Measurements from ENCODE around the gene LINS1.

The LINS1 gene, protein sequence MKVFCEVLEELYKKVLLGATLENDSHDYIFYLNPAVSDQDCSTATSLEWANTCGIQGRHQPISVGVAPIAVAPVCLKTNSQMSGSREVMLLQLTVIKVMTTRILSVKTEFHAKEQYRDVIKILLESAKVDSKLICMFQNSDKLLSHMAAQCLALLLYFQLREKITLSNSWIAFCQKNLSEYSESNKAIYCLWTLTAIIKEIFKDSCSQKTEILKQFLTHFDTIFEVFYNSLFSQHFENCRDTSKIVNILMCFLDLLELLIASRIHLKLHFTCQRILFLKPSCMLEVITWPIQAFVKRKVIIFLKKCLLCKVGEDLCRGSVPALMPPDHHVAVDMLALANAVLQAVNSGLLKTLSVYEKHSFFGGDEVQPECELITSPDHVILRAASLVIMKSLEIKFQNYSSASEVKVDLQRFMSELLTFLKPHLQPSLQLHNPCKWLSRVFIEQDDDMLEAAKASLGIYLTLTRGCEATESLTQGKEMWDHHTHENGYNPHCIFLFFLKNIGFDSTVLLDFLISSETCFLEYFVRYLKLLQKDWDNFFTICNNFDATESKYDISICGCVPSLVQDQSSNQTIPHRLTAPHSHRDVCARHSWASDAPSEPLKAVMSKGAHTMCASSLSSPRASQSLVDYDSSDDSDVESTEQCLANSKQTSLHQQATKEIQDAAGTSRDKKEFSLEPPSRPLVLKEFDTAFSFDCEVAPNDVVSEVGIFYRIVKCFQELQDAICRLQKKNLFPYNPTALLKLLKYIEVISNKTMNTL

DNA sequence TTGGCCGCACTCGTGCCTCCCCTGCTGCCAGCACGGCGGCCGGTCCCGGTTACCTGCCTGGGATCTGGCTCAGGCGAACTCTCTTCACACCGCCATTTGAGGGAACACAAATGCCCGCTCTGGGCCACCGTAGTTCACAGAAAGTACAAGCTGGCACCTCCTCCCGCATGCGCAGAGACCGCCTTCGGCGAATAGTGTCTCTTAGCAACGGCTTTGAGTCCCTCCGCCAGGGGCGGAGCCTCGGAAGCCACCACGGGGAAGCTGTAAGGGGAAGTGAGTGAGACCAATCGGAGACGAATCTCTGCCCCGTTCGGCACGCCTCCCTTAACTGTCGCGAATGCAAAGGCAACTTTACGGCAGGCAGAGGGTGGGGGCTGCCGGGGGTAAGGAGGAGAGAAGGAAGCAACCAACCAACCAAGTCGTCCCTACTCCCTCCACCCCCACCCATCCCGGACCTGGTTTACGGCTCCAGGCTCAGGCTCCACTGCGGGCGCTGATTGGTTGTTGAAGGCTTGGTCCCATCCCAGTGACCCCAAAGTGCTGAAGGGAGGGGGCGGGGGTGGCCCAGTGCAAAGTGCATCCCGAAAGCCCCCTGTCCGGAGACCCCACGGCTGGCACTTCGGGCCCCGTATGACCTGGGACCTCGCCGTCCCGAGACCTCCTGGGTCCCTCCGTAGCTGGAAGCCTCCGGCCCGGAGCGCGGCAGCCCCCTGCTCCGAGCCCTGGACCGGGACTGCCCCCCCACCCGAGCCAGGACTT, at the start of gene LINS1, which contains the start of gene ASB7:
LINS1 (minus strand) TSS at position 121 of the 759 bp plus-strand sequence. CDS start 21,342 bp downstream, outside the sequence.
ASB7 (plus strand) TSS at position 526 of the 759 bp plus-strand sequence. CDS start 9,628 bp downstream, outside the sequence.
- Mint-ChIP-seq H3K27ac (peak within 1 kb of the TSS in 1 of 2 donors; percentile 97), H3K4me3 (no peak within 1 kb of the TSS), H3K4me1 (peaks cover 50% of the 10 kb centered on the region), H3K27me3 (no peaks in the 10 kb centered on the region), H3K9me3 (no peaks in the 10 kb centered on the region)
- peak; percentile 99 to 100 for DNase-seq
- peak; percentile 89 for ATAC-seq

DNA sequence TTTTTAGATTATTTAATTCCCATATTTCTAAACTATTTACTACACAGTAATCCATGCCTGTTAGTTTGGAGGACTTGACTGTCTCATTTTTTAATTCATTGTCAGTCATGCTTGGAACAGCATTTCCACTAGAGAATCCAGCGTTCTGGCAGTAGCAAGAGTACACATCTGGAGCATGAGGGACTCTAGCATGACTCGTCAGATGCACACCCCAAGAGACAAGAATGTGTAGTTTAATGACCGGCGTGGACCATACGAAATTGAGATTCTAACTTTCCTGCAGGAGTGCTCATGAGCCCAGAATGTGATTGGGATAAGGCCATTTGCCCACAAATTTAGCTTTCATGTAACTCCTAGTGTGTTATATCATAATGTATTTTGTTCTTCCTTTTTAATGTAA, 49.3 kb upstream of the LINS1 start:
- H3K9me3 Mint-ChIP-seq = no peaks in the 10 kb centered on the region
- ATAC-seq (no peak), DNase-seq (no peak)
- H3K4me3 Mint-ChIP-seq = no peak overlapping the region
- no peaks in the 10 kb centered on the region for H3K4me1 Mint-ChIP-seq
- H3K27ac Mint-ChIP-seq = no peak overlapping the region
- H3K27me3 Mint-ChIP-seq = no peaks in the 10 kb centered on the region

DNA sequence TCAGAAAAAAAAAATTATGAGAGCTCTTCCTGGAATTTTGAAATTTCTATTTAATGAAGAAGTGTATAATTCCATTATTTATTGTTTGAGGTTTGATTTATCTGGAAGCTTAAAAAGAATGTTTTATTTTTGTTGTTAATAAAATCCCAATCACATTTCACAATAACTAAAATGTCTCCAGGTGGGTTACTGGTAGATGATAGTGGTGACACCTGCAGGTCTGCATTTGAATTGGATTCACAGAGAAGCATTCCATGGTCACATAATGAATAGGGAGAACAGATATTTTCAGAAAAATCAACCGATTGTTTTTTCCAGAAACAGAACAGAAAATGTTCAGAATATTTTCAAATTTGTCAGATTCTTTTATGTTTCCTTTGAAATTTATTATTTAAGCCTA, 48.7 kb upstream of the LINS1 start:
- Mint-ChIP-seq H3K27ac (no peak overlapping the region), H3K9me3 (no peaks in the 10 kb centered on the region), H3K27me3 (no peaks in the 10 kb centered on the region), H3K4me1 (no peaks in the 10 kb centered on the region), H3K4me3 (no peak overlapping the region)
- ATAC-seq = no peak
- DNase-seq = no peak

DNA sequence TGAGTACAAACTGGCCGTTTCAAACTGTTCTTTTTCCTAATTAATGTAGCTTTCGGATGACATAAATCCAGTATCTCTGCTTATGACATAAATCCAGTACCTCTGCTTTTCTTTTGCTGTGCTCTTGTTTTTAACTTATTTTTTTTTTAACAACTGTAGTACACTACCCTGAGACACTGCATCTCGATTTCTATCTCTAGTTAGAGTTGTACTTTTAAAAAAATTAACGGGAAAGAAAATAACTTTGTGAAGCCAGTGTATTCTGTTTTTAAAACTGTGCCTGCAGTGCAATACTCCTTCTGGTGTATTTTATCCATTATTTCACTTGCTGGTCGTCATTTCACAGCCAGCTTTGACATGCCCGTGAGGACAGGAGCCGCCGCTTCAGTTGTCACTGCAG, 47.0 kb upstream of the LINS1 start:
- Mint-ChIP-seq H3K4me1 (no peaks in the 10 kb centered on the region), H3K9me3 (no peaks in the 10 kb centered on the region), H3K27me3 (no peaks in the 10 kb centered on the region), H3K27ac (no peak overlapping the region), H3K4me3 (no peak overlapping the region)
- DNase-seq = no peak
- no peak for ATAC-seq

DNA sequence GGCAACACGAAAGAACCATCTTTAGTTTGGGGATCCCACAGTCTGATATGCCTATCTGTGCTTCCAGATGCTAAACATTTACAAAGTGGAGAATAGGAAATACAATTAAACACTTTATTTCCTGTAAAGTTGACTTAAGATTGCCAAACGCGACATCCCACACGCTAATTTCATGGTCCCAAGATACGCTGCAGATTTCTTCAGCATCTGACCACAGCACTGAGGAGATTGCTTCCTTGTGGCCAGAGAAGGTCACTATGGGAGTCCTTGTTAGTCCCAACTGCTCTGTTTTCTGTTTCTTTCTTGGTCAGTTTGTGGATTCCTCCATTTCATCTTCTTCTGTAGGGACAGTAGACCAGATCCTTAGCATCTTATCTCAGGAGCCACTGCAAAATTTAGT, 43.7 kb upstream of the LINS1 start:
- Mint-ChIP-seq H3K4me1 (peaks cover 13% of the 10 kb centered on the region), H3K9me3 (no peaks in the 10 kb centered on the region), H3K27ac (peak overlapping the region in 1 of 2 donors; percentile 65), H3K27me3 (no peaks in the 10 kb centered on the region), H3K4me3 (no peak overlapping the region)
- ATAC-seq = no peak
- no peak for DNase-seq

DNA sequence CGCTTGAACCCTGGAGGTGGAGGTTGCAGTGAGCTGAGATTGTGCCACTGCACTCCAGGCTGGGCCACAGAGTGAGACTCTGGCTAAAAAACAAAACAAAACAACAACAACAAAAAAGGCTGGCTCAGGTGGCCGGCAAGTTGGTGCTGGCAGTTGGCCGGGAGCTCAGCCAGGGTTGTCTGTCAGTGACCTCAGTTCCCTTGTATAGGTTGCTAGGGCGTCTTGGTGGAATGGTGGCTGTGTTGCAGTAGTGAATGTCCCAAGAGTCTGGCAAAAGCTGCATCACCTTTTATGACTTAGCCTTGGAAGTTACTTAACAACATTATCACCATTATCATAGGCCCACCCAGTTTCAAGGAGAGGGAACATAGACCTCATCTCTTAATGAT, 41.0 kb upstream of the LINS1 start:
- Mint-ChIP-seq H3K4me1 (peaks cover 26% of the 10 kb centered on the region), H3K27me3 (no peaks in the 10 kb centered on the region), H3K27ac (no peak overlapping the region), H3K9me3 (no peaks in the 10 kb centered on the region), H3K4me3 (no peak overlapping the region)
- ATAC-seq (no peak), DNase-seq (no peak)

DNA sequence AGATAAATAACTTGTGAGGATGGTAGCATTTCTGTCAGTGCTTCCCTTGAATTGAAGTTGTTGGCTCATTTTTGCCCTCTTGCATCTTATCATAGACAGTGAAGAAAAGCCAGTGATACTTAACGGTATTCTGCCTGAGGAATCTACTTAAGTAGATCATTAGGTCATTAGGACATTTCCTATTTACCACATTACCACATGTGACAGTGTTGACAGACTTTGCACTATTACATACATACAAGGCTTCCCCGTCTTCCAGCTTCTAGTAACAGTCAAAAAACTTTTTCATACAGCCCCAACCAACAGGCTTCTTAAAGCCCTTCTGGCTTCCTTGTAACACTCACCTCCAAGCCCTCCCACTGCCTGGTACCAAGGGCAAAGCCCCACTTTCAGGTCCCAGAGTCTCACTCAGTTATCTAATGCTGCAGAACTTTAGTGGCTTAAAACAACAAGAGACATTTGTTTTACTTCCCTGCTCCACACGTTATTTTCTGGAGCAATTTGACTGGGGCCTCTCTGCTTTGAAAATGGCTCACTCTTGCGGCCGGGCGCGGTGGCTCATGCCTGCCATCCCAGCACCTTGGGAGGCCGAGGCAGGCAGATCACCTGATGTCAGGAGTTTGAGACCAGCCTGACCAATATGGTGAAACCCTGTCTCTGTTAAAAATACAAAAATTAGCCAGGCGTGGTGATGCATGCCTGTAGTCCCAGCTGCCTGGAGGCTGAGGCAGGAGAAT, 40.4 kb upstream of the LINS1 start:
- ATAC-seq (no peak), DNase-seq (no peak)
- Mint-ChIP-seq H3K27me3 (no peaks in the 10 kb centered on the region), H3K4me1 (peaks cover 26% of the 10 kb centered on the region), H3K4me3 (no peak overlapping the region), H3K27ac (no peak overlapping the region), H3K9me3 (no peaks in the 10 kb centered on the region)

DNA sequence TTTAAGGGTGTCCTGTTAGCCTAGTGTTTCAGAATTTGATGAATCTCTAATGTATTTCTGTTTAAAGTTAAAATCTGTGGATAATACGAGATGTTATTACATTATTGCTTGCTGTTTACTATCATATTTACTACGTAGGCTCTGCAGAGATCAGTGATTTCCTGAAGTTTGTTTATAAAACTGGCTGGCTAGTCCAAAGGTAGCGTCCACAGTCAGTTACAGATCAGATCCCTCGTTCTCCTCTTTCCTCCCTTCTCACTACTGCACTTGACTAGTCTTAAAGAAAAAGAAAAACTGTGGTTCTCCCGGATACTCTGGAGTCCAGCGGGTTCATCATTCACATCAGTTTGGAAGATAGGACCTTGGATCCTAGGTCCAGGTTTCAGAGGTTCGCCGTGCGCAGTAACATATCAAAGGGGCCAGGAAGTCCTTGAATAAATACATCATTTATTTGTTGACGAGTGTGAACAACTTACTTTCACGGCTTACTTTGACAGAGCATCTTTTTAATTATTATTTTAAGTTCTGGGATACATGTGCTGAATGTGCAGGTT, 36.3 kb upstream of the LINS1 start:
- Mint-ChIP-seq H3K4me1 (peaks cover 61% of the 10 kb centered on the region), H3K27ac (peak overlapping the region in 1 of 2 donors; percentile 38), H3K27me3 (no peaks in the 10 kb centered on the region), H3K9me3 (no peaks in the 10 kb centered on the region), H3K4me3 (no peak overlapping the region)
- ATAC-seq (no peak), DNase-seq (no peak)

DNA sequence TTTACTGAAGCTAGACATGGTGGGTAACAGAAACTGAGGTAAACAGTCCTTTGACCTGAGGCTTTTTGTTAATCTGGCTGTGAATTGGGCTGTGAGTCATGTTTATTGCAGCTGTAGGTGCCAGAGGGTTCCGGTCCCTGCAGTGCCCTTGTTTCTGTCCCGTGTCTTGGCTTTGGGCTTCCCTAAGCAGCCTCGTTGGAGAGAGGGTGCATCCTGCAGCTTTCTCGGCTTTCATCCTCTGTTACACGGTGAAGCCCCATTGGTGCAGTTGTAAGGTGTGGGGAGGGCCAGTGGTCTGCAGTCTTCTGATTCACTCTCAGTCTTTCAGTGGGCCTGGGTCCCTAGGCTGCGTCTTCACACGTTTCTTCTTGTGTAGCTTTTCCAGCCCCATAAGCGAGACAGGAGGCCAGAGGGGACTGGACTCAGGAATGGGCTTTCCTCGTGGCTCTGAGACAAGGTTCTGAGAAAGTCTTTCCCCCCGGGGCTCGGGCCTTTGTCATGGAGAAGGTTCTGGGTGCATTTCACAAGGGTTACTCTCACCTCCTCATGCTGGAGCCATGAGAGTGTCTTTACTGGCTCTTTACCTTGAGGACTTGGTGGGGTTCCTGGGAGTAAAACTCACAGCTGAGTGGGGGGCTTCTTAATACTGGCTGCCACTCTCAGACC, 33.6 kb upstream of the LINS1 start:
- Mint-ChIP-seq H3K4me3 (no peak overlapping the region), H3K27ac (no peak overlapping the region), H3K9me3 (no peaks in the 10 kb centered on the region), H3K27me3 (no peaks in the 10 kb centered on the region), H3K4me1 (peaks cover 65% of the 10 kb centered on the region)
- ATAC-seq (no peak), DNase-seq (no peak)

DNA sequence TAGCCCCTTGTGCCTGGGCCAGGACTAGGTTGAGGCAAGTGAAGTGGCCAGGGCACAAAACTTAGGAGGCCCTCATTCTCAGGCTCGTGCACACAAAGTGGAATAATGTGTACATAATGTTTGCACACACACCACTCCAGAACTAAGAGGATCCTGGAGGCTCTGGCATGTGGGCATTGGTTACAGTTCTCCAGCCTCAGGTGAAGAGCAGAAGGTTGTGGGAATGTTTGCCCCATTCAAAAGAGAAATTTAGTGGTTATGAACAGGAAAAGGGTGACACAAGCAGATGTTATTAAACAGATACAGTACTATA, 31.7 kb upstream of the LINS1 start:
- Mint-ChIP-seq H3K27me3 (no peaks in the 10 kb centered on the region), H3K4me3 (no peak overlapping the region), H3K27ac (no peak overlapping the region), H3K4me1 (peaks cover 59% of the 10 kb centered on the region), H3K9me3 (no peaks in the 10 kb centered on the region)
- no peak for DNase-seq
- no peak for ATAC-seq

DNA sequence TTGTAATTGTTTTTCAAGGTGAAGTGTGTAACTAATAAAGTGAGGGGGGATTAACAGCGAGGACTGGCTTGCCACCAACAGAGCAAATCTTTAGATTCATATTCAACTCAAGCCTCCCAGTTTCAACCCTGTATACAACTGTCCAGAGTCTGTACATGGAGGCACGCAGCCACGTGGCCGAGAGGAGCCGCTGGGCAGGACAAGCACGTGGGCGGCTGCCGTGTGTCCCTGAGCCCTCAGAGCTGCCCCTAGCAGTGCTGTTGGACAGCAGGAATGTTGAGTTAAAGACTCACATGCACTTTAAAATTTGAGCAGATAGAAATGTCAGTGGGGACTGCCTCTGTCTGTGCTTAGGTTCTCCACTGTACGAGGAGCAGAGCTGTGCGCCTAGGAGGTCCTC, 29.8 kb upstream of the LINS1 start:
- H3K4me3 Mint-ChIP-seq = no peak overlapping the region
- peaks cover 57% of the 10 kb centered on the region for H3K4me1 Mint-ChIP-seq
- H3K27me3 Mint-ChIP-seq = no peaks in the 10 kb centered on the region
- DNase-seq (no peak), ATAC-seq (no peak)
- no peaks in the 10 kb centered on the region for H3K9me3 Mint-ChIP-seq
- H3K27ac Mint-ChIP-seq = peak overlapping the region in 1 of 2 donors; percentile 21

DNA sequence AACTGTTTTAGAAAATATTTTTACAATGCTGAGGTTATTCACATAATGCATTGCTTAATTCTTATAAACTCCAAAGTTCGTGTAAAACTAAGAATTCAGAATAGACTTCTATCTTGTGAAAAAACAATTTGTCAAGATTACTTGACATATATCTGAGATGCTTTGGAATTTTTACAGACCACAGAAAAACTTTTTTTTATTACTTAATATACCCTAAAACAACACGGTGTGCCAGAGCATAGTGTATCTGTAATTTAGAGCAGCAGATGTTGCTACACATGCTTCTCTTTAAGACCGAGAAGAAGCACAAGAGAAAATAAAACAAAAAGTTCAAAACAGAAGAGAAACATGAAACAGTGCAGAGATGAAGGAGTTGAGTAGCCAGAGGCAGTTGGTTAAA, 26.8 kb upstream of the LINS1 start:
- no peaks in the 10 kb centered on the region for H3K9me3 Mint-ChIP-seq
- no peak for DNase-seq
- H3K27me3 Mint-ChIP-seq = no peaks in the 10 kb centered on the region
- peaks cover 32% of the 10 kb centered on the region for H3K4me1 Mint-ChIP-seq
- ATAC-seq = no peak
- H3K27ac Mint-ChIP-seq = no peak overlapping the region
- H3K4me3 Mint-ChIP-seq = no peak overlapping the region

DNA sequence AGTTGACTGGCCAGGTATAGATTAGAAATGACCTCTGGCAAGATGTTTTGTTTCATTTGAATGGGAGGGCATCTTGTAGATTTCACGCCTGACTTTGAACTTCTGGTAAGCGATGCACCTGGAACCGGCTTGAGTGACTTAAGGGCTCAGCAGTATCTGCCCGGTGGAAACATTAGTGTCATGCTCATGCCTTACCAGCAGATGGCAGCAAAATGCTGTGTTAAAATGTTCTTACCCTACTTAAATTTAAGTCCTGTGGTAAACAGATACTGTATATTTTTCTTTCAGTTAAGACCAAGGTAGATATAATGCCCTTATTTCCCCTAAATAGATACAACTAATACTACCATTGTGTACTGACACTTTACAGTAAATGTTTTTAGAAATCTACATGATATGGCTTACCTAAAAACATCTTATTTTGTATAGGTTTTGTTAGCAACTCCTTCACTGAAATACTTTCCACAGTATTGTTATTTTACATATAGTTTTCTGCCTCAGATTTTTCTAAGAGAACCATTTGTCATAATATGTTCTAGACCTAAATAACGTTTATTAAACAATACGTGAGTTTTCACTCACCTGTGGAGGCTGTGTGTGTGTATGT, 25.9 kb upstream of the LINS1 start:
- no peaks in the 10 kb centered on the region for H3K27me3 Mint-ChIP-seq
- no peak overlapping the region for H3K4me3 Mint-ChIP-seq
- H3K4me1 Mint-ChIP-seq = peaks cover 24% of the 10 kb centered on the region
- DNase-seq = peak; percentile 53 to 55
- no peak overlapping the region for H3K27ac Mint-ChIP-seq
- peak; percentile 66 for ATAC-seq
- H3K9me3 Mint-ChIP-seq = no peaks in the 10 kb centered on the region

DNA sequence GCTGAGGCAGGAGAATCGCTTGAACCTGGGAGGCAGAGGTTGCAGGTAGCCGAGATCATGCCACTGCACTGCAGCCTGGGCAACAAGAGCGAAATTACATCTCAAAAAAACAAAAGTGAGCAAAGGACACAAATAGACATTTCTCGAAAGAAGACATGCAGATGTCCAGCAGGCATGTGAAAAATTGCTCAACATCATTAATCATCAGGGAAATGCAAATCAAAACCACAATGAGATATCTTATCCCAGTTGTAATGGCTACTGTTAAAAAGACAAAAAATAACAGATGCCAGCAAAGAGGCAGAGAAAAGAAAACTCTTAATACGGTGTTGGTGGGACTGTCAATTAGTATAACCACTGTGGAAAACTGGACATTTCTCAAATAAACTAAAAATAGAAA, 21.3 kb upstream of the LINS1 start:
- no peak for ATAC-seq

More for the DNA sequence above, 21.3 kb upstream of the LINS1 start:
- Mint-ChIP-seq H3K9me3 (no peaks in the 10 kb centered on the region), H3K4me3 (no peak overlapping the region), H3K4me1 (peaks cover 10% of the 10 kb centered on the region), H3K27me3 (no peaks in the 10 kb centered on the region), H3K27ac (no peak overlapping the region)
- DNase-seq = no peak

Measured in stimulated activated naive CD8-positive, alpha-beta T cell treated with anti-CD3 and anti-CD28 coated beads, Interleukin-15, amount 100 ng/mL, for 72 hours (primary cell).